Urothelium cell line (cell line): ENCODE results near the gene OTULIN.

Source experiments
- DNase-seq: peaks from one replicate; pipeline ENCODE4 v3.0.0; 2011; ENCODE audit warnings: low spot score, mixed read lengths
- FAIRE-seq: peaks from 2 replicates; lab custom pipeline; 2011; peaks lifted over from hg19 to GRCh38; lab: Jason Lieb, UNC

The OTULIN gene

DNA sequence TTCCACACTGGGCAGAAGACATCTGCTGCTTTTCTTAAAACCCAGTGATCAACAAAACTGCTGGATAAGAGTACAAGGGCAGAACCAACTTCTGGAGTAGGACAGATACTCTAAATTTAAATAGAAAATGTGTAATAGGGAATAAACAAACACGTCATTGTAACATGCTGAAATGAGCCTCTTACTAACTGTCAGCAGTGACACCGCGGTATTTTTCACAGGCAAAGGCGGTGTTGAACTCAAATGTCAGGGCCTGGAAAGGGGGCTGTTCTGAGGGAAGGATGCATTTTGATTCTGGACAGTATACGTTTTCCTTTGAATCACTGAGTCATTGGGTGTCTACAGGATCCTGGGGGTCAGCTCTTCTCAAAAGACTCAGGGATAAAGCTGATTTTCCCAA lies 73.5 kb downstream of the OTULIN start:
- no peak for FAIRE-seq
- DNase-seq, result no peak

DNA sequence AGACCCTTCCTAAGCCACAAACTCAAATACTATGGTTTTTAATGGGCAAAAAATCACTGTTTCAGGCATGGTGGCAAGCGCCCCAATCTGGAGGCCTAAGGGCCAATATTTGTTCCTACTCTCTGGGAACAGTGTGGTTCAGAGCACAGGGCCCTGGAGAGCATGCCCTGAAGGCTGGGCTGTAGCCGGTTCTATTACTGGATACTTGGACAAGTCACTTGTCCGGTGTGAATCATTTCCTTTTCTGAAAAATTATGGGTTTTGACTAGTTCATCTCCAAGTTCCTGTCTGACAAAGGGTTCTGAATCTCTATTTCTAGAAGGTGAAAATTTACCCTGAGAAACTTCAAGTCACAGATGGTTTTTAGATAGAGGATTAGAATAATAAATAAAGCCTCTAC lies 75.0 kb downstream of the OTULIN start:
- FAIRE-seq (no peak), DNase-seq (no peak)

DNA sequence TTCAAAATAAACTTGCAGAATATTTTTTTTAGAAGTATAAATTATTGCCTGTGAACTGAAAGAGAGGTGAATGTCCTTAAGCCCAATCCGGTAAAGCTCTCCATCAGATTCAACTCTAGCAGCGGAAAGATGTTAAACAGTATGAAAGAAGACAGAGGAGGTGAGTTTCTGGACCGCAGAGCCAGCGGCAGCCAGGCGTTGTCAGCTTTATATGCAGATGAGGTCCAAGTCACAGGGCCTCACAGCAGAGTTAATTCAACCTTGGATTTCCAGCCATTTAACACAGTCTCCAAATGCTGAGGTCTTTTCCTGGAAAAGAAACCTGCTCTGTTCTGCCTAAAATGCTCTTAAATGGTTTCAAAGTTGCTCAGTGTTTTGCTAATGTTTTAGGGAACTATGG lies 75.5 kb downstream of the OTULIN start:
- no peak for FAIRE-seq
- no peak for DNase-seq

DNA sequence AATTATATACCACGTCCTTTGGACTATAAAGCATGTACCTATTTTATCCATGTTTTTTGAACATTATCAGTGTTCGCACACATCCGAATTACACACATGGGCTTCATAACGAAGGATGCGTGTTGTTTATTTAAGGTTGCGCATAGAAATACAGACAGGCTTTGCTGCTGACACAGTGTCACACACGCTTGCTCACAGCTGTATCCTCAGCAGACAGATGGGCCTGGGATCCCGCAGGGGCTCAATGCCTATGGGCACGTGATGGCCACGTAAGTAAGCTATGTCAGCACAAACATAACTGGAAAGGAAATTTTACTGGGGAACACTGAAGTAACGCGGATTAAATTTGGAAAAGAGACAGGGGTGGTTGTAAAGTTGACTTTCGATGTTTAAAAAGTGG lies 76.6 kb downstream of the OTULIN start:
- peak; percentile 48 for FAIRE-seq

DNA sequence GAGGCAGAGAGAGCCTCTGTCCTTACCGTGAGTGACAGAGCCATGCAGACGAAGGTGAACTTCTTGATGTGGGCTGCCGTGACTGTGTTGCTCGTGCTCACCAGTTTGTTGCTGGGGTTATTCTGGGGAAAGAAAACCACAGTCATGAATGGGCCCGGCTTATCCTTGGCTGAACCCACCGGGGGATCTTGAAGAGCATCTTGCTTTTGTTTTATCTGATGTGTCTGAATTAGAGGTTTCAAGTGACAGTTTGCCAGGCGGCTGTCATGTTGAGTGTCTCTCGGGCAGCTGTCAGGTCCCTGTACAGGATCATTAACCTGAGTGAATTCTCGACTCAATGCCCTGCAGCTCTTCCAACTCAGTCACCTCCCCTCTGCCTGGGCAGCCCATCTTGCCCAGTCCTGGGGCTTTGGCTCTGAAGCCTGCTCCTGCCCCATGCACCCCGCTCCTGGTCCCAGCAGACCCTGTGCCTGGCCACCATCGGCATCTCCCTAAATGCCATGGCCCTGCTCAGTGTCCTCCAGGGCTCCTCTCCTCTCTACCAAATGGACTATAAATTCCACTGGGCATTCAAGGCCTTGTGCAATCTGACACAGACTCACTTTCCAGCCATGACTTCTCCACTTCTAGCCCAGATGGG lies 77.4 kb downstream of the OTULIN start:
- no peak for FAIRE-seq
- DNase-seq, result no peak

More for the DNA sequence above, 76.6 kb downstream of the OTULIN start:
- DNase-seq, result no peak

DNA sequence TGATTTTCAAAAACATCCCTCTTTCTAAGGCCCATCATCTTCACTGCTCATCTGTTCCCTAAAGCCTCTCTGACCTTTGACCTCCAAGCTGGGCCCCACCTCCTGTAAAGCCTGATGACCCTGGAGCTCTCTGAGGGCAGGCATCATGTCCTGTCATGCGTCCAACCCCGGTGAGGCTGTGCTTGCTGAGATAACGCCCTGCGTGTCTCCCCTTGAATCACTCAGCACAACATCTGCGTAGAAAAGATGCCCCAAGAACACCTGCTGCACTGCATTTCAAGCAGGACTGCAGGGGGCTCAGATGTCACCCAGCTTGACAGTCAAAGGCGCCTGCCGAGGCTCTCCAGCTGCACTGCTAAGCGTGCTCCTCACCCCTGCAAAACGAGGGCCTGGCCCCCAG lies 78.0 kb downstream of the OTULIN start:
- DNase-seq (no peak), FAIRE-seq (no peak)

DNA sequence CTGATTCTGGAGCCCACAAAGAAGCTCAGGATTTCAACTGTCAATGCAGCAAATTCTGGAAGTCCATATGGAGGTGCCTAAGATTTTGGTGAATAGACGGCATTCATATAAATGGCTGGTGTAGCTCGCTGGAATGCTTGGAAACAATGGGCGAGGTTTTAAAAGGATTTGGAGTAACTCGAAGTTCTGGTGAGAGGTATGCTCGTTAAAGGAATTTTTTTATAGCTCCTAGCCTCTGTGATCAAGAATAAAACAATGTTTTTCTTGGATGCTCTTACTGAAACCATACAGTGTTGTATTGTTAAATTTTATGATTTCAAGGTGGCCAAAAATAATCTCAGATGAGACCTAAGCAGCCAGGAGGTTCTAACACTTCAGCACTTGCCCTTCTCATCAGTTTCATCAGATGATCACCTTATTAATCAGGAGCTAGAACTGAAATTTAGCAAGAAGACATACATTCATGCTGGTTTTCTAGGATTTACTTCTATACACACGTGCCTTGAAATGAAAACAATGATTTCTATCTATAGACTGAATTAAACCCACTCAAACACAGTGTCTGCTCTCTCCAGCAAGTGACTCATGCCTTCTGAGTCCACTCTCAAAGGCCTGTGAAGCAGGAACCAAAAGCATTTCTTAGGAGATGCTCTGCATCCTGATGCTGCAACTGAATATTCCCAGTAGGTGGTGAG lies 79.2 kb downstream of the OTULIN start:
- DNase-seq (peak; percentile 26), FAIRE-seq (no peak)

DNA sequence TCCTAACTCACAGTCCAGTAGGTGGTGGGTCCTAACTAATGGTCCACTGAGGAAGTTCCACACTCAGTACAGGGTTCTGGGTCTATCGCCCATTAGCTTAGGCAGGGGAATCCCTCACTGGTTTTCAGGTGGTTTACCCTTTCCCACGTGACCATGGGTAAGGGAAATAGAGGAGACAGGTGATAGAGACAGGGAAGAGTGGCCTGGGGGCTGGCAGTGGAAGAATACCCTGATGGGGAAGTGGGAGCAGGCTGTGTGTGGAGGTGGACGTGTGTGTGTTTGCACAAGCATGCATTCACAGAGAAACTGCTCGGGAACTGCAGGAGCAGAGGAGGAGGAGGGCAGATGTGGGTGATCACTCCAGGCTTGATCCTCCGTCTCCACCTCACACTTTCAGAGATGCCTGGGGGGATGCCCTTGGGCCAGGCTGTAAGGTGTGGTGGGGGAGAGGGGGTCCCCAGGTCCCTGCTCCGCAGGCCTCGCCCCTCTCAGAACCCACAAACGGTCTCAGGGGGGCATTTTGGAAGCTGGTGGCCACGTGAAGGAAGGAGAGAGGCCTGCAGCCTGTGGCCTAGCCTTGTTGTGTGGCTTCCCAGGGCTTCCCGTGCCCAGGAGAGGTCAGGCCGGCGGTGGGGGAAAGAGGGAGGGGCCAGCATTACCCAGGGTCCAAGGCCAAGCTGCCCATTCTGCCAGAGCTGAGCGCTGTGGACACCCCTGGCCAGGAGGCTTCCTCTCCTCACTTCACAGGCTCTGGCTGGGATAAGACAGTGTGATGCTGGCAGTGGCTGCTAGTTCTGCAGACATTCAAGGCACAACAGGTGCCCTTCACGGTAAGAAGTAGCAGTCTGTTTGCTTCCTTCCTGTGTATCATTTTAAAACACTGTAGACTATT lies 80.0 kb downstream of the OTULIN start:
- DNase-seq (no peak), FAIRE-seq (no peak)

DNA sequence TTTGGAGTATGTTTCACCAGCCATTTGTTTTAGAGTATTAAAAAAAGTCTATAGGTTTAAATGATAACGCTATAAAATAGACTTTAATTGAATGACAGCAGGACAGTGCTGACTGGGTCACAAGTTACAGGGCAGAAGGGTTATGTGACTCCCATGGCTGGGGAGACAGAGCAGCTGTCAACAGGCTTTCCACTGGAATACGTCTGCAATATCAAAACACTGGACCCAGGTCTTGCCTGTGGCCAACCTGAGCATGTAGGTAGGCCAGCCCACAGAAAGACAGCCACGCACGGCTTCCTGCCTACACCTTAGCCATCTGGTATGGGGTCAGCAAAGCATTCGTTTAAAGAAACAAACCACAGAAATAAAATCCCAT lies 80.7 kb downstream of the OTULIN start:
- DNase-seq (no peak), FAIRE-seq (no peak)

DNA sequence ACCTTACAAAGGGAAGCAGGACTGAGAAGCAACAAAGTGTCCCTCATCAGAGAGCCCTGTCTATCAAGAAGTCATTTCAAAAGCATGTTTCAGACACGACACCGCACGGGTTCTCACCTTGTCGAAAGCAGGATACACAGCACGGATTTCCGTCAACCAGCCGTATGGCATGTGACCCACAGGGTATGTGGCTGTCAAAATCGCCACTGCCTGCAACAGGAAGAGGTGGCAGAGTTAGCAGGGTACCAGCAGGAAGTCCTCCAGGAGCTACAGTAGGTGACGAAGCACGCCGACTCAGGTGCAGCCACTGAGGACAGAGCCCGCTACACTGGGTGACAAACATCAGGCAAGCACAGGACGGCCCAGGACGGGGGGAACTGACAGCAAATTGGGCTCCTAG lies 81.2 kb downstream of the OTULIN start:
- FAIRE-seq (no peak), DNase-seq (no peak)

DNA sequence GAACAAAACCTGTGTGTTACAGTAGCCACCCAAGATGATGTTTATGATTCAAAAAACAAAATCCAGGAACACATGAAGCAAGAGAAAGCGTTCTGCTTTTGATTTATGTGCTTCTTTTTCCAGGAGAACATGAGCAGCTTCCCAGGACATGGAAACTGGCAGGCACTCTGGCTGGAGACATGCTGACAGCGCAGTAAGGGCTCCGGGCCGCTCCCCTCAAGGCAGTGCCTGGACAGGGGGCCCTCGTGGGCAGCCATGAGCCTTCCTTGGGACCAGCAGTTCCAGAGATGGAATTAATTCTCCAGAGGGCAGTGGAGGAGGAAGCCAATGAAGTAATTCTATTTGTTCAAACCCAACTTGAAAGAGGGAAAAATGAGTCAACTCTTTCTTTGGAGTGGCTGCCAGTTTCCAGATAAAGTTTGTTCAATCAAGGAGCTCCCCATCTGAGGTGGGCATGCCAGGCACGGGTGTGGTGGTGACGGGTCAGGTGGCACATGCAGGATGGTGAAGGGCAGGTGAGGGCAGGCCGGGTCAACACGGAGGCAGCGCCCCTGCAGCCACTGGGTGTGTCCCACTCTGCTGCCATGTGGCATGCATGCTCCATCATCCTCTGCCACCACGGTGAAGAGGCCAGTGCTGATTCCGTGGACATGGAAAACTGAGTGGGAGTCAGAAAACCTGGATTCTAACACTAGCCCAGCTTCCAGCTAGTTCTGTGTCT lies 83.8 kb downstream of the OTULIN start:
- DNase-seq (no peak), FAIRE-seq (no peak)
